DMS53 treated with DMSO at 0.1 percent for 48 hours (cell line): ENCODE measurements around the gene NTNG2.
A peak's percentile ranks its signal among the peaks of the same experiment; 100 is the strongest.
"Not testable (repeated sequence)": the region's sequence is repeated elsewhere in the genome, so short reads cannot be mapped to it uniquely, and the experiment has no call there.

Experiments used
- DNase-seq: peaks from one replicate; lab custom pipeline; 2025; ENCODE audit not compliant: unreplicated experiment; lab: John Stamatoyannopoulos, UW

NTNG2 gene

DNA sequence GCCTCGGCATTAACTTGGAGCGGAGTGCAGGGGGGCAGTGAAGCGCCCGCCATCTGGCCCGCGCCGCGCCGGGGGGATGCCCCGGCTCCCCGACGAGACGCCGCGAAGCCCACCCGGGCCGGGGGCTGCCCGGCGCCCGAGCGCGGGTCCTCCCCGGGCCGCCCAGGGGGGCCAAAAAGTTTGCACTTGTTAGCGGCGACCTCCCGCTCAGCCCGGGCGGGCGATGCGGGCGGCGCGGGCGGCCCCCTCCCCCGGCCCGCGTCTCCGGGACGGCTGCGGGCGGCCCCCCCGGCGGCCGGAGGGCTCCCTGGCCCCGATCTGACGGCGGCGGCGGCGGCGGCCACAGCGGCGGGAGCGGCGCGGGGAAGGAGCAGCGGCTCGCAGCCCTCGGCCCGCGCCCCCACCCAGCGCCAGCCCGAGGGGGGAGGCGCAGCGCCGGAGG, at the start of gene NTNG2:
Gene NTNG2 (plus strand): TSS at position 316 of the 442 bp plus-strand sequence. CDS start 4,774 bp downstream, outside the sequence.
- no peak for DNase-seq

DNA sequence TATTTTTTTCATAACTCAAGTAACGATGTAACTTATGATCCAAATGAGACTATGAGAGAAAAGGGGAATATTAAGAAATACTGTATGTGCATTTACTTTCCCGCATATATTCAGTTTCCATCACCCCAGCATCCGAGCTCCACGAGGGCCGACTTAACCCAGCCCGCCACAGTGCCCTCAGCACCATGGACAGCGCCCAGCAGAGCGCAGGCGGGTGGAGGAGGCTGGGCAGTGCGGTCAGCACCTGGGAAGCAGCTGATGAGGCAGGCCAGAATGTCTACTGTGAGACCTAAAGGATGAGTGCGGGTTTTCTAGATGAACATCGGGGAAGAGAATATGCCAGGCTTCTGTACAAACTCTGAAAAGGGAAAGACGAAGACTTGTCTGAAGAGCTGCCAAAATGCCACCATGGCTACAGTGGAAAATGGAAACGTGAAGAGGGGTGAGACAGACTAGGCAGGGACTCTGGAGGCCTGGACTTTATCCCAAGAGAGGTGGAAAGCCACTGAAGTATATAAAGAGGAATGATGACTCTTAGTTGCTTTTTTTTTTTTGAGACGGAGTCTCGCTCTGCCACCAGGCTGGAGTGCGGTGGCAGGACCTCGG, 47.7 kb upstream of the NTNG2 start:
- no peak for DNase-seq

DNA sequence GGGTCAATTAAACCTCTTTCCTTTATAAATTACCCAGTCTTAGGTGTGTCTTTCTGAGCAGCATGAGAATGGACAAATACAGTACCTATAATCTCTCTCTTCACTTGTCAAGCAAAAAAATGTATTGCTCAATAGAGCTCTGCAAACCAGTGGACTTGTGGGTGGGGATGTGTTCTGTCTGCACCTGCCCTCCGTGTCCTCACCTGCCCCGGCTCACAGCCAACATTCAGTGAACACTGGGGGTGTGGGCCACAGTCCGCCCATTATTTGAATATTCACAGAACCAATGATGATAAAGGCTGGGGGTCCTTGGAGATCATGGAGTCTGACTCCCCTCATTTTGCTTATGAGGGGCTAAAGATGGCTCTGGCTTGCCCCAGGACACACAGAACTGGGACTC, 45.3 kb upstream of the NTNG2 start:
- no peak for DNase-seq

- no peak for DNase-seq
Observed at GRCh38 chr9:132117694-132118093, 44.2 kb upstream of the NTNG2 start.

GRCh38 chr9:132121021-132121420, 40.8 kb upstream of the NTNG2 start:
- no peak for DNase-seq

GRCh38 chr9:132124800-132125199, 37.1 kb upstream of the NTNG2 start:
- DNase-seq, result no peak

DNA sequence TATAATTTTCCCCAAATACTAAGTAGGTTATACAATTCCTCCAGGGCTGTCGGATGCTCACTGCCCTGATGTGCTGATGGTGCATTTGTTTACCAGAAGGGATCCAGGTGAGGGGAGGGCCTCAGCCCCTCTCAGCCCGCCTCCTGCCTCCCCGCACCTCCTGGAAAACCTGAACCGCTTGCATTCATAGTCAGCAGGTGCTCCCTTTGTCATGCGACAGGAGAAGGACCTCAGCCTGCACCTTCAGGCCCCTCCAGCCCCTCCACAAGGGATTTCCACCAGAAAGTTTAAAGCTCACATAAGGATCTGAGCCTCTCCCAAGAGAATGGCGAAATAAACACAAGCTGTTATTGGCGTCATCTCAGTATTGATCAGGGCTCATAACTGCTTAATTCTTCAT, 36.5 kb upstream of the NTNG2 start:
- no peak for DNase-seq

DNA sequence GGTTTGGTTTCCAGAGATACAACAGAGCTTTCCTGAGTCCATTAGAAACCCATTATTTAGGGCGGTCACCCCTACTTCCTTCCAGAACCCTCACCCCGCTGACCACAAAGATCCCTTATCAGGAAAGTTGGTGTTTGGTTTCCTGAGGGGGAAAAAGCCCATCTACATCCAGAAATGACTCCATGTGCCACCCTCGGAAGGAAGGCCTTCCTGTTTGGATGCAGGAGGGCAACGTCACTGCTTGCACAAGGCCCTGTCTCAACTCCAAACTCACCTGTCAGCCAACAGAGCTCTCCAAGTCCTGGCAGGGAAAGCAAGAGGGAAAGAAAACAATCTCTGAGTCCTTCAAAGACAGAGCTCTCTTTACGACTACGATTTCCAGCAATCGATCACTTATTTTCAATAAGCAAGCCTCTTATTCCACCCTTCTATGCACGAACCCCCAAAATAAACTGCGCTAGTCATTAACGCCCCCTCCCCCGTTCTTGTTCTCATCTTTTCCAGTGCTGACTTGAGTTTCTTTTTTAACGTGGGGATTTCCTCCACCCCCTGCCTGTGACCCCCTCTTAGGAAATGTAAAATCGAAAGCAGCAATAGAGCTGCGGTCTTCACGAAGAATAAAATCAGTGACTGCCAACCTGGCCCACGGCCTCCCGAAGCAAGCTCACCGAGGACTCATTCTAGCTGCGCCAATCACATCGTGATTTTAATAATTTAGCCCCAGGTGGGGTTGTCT, 35.7 kb upstream of the NTNG2 start:
- DNase-seq, result no peak

DNA sequence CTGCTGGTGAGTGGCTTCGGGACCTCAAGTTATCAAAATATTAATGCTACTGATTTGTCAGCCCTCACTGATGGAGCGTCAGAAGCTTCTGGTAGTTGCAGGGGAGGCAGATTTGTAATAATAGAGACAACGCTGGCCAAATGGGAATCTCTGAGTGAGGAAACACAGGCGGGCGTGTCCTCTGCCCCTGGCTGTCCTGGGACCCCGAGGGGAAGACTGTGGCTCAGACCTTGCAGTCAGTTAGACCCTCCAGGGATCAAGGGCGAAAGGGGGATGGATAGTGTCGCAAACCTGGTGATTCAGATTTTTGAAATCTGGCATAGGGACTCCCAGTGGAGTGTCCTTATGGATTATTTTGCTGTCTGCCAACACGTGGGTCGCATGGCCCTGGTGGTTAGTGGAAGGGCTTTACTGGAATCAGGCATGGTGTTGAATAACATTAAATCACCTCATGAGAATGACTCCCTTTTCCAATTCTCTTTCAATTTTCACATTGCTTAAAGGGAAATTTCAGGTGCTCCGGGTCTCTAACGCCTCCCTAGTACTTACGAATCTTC, 35.1 kb upstream of the NTNG2 start:
- DNase-seq, result no peak

DNA sequence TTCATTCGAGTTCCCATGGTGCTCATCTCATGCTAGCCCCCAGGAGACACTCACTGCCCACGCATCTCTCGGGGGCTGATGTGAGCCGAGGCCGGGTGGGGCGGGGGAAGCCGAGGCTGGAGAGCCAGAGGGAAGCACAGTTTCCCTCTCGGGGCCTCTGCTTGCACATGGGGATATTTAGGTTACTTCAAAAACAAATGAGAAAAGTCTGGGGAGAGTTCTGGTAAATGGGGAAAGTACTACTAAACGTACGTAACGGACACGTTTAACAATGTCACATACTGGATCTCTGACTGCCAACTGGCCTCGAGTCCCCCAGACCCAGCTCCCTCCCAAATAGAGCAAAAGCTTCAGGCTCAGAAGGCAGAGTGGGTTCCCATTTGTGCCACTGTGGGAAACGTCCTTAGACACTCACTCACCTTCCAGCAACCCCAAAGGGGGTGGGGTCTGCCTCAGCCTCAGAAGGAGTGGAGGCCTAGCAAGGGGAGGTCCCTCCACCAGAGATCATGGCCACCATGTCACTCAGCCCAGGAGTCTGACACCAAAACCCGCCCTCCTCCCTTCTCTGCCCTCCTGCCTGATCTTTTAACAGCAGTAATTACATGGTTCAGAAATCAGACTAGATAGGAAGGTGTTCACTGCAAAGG, 33.8 kb upstream of the NTNG2 start:
- DNase-seq, result no peak

DNA sequence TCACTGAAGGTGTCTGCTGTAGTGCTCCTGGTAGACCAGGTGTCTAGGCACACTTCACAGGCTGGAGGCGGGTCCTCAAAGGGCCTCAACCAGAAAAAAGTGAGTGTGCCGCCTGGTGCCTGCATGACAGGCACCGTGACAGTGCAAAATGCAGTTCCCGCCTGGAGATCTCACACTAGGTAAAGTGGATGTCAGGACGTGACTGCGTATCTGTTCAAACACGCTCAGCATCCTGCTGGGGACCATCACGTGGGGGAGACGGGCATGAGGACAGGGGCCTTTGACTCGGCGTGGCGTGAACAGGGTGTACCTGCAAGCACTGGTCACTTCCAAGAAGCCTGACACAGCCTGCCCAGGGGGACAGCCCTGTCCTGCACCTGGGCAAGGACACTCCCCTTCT, 32.3 kb upstream of the NTNG2 start:
- no peak for DNase-seq

DNA sequence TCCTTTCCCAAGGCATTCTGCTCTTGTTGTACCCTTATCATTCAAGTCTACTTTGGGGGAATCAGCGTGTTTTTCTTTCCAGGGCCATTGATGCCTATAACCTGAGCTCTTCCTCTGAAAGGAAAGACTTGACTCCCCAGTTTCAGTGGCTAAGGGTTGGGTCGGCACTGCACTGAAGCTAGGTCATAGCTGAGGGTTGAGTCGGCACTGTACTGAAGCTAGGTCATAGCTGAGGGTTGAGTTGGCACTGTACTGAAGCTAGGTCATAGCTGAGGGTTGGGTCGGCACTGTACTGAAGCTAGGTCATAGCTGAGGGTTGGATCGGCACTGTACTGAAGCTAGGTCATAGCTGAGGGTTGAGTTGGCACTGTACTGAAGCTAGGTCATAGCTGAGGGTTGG, 27.8 kb upstream of the NTNG2 start:
- DNase-seq, result not testable (repeated sequence)

- DNase-seq, result no peak
Observed at GRCh38 chr9:132135456-132135855, 26.4 kb upstream of the NTNG2 start.

DNA sequence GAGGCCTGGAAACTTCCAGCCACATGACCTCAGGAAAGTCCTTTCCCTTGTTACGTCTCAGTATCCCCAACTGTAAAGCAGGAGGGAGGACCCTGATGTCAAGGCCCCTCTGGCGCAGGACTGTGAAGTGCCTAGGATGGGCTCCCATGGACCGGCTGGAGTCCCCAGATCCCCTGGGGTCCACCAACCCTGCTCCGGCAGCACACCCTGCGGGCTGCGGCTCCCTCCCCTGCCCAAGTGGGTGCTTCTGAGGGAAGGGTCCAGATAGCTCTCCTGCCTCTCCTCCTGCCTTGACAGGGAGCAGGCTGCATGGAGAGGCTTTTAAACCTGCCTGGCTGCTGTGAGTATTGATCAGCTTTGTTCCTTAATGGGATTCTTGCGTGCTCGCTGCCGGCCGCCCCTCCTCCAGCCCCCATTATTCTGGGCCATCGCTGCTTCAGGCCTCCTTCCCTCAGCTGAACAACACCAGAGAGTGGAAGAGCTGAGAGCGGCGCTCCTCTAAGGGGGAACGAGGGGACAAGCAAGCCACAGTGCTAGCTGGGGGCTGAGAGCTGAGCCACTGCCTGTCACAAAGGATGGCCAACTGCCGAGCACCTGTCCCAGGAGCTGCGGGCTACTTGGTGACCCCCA, 25.6 kb upstream of the NTNG2 start:
- no peak for DNase-seq

DNA sequence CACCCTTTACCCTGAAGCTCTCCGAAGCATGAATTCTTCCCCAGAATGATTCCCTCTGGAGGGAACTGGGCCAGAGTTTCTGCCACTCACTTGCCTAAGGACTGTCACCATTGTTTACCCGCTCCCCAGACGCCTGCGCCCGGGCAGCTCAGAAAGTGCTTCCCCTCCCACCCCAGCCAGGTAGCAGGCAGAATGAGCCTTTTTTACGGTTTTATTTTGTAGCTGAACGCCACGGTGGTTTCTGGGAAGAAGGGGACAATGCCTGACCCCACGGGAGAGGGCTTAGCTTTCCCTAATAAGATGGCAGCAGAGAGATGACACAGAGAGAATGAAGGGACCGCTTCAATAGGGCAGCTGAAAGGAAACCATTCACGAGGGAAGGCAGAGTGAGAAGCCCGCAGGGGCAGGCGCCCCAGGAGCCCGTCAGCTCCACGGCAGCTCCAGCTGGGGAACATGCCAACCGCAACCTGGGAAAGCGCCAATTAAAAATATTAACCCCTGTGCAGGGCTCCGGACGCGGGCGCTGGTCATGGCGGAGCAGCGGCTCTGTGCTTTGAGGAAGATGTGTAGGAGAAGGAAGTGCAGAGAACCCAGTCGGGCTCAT, 20.4 kb upstream of the NTNG2 start:
- peak; percentile 46 for DNase-seq

DNA sequence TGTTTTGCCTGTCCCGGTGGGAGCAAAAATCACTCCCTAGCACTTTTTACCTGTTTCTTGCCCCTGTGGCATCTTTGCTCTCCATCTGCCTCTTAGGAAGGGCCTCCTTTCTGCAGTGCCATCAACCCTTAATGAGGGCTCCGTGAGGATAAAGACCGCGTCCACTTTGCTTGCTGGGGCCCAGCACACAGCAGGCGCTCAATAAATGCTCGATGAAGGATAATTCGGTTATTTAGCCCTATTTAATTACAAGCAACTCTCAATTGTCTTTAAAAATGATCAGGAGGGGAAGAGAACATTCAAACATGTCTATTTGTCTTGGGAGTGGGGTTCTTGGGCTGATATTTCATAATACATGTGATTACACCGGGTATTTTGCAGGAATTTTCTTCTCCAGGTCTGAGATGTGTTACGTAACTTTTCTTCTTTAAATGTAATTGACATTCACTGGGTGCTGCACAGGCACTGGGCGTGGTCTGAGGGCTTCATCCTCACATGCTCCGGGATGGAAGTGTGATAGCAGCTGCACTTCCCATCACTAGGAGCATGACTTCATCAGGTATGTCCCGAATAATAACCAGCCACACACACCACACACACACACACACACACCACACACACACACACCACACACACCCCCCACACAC, 19.8 kb upstream of the NTNG2 start:
- DNase-seq, result no peak

- DNase-seq, result no peak
Observed at GRCh38 chr9:132142924-132143323, 18.9 kb upstream of the NTNG2 start.

GRCh38 chr9:132143359-132143758, 18.5 kb upstream of the NTNG2 start:
- DNase-seq, result no peak

- no peak for DNase-seq
Observed at GRCh38 chr9:132144708-132145365, 17.0 kb upstream of the NTNG2 start.

DNA sequence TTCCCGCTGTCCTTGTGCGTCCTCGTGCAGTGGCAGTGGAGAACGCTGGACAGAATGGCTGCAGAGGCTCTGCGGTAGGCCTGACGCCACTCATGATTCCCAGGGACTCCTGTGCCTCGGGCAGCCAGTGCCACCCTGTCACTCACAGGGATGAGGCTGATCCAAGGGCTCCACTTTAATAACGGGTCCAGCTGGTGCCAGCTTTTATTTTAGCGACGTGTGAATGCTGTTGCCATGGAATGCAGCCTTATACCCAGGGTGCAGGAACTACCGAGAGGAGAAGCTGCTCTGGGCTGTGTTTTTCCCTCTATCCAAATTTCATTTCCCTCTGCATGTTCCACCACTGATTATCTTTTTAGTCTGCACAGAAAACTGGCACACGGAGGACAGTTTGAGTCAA, 15.8 kb upstream of the NTNG2 start:
- no peak for DNase-seq
